Gastroesophageal sphincter (tissue), 3 donors: ENCODE data around the gene HOXB7.

Experiments used
- CTCF ChIP-seq, 4 experiments: fragments of 200-600 bp in 2 of 4; fragments of 450-650 bp in 2 of 4; sonication (generic) in 1 of 4; IDR thresholded peaks; one replicate each; pipeline ENCODE4 v1.5.1; 2017 to 2019; ENCODE audit warnings: antibody characterized with exemption in 4 of 4, mild to moderate bottlenecking in 2 of 4, moderate library complexity in 2 of 4
- POLR2AphosphoS5 ChIP-seq: sonication (generic); formaldehyde crosslinking; IDR thresholded peaks from one replicate; pipeline ENCODE4 v1.6.1; 2017; ENCODE audit warnings: antibody characterized with exemption

DNA sequence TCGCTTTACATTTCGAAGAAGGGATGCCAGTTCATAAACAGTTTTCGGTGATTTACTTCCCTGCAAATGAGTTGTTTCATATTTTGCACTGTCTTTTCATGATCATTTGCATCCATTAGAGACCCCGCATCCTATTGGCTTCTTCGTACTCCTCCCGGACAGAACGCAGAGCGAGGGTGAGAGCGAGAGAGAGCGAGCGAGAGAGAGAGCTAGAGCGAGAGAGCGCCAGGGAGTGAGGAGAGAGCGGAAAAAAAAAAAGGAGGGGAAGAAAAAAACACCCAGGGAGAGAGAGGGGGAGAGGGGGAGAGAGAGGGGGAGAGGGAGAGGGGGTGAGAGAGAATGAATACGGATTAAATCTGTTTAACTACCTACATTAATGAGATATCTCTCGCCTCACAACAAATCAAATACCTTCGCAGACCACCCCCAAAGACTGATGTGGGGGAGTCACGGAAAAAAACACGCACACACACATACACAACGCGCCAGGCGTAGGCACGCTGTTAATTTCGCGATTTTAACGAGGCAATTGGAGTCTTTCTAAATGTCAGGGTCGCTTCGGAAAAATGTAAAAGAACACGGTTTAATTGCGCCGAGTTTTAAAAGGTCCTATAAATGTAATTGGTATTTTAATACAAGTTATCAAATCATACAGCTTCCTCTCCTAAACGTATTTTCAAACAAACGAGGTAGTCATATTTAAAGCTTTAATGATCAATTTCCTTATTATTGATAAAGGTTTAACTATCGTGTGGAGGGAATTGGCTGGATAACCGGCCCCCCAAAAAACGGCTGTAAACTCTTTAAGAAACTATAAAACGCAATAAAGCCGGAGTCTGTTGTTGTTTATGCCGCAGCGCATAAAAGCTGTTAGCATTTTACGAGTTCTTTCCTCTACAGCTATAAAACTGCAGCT is 4.5 kb upstream of the HOXB7 start, which contains the start of gene HOXB8:
- TF ChIP-seq CTCF (IDR thresholded peaks at IDR 0.05) (no peak), POLR2AphosphoS5 (no peak)
